22Rv1 (cell line): Measurements from ENCODE around the gene IFT43.

Source experiments
- H3K27ac ChIP-seq: fragments of 450-650 bp; 2 replicates; pipeline ENCODE4 v1.5.1; 2017
- ZFX ChIP-seq: fragments of 450-650 bp; IDR thresholded peaks from 2 replicates; pipeline ENCODE4 v1.6.1; 2017; ENCODE audit warnings: antibody characterized with exemption, borderline replicate concordance
- TF ChIP-seq, protein P1 (sequence below): fragments of 450-650 bp; IDR thresholded peaks from 2 replicates; pipeline ENCODE4 v1.5.1; 2017; ENCODE audit warnings: mild to moderate bottlenecking

Gene IFT43

DNA sequence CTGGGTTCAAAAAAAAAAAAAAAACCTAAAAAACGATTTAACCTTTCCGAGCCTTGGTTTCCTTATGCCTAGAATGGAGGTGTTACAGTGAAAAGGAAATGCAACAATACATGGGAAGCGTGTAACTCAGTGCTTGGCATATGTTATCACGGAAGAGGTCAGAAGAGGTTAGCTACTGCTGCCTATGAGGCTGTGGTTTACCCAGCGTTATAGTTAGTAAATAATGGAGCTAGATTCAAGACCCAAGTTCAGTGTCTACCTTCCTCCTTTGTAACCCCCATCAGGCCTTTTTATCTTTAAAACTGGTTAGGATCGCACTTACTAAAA is 839 bp downstream of the IFT43 start:
- TF ChIP-seq, protein P1, sequence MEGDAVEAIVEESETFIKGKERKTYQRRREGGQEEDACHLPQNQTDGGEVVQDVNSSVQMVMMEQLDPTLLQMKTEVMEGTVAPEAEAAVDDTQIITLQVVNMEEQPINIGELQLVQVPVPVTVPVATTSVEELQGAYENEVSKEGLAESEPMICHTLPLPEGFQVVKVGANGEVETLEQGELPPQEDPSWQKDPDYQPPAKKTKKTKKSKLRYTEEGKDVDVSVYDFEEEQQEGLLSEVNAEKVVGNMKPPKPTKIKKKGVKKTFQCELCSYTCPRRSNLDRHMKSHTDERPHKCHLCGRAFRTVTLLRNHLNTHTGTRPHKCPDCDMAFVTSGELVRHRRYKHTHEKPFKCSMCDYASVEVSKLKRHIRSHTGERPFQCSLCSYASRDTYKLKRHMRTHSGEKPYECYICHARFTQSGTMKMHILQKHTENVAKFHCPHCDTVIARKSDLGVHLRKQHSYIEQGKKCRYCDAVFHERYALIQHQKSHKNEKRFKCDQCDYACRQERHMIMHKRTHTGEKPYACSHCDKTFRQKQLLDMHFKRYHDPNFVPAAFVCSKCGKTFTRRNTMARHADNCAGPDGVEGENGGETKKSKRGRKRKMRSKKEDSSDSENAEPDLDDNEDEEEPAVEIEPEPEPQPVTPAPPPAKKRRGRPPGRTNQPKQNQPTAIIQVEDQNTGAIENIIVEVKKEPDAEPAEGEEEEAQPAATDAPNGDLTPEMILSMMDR: no peak
- no peak for TF ChIP-seq ZFX
- H3K27ac ChIP-seq: no peak overlapping the region

DNA sequence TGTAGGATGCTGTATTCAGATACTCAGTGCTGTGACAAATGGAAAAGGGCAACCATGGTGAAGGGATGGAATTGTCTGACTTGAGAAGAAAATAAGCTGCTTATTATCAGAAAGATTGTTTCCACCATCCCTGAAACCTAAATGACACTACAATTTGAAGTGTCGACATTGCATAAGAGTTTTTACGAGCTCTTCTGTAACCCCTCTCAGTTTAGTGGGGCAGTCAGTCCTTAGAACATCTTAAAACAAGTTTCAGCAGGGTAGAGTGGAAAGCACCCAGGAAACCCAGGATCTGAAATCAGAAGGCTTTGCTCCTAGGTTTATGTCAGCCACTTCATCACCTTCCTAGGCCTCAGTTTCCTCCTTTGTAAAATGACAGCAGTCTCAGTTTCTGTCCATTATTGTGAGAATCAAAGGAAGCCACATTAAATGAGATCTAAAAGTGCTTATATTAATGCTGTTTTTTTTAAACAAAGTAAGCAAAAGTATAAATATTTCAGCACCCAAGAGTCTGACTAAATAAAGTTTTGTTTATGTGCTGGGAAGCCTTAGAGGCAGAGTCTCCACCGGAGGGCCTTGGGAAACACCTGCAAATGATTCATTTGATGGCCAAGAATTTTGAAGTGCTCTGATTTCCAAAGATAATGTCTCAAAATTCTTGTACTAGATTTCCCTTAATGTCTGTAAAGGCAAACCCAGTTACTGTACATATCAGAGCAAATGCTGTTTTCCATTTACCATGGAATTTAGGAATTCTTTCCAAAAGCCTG is 1.8 kb downstream of the IFT43 start:
- H3K27ac ChIP-seq: no peak overlapping the region
- no peak for TF ChIP-seq ZFX
- TF ChIP-seq, protein P1: no peak

DNA sequence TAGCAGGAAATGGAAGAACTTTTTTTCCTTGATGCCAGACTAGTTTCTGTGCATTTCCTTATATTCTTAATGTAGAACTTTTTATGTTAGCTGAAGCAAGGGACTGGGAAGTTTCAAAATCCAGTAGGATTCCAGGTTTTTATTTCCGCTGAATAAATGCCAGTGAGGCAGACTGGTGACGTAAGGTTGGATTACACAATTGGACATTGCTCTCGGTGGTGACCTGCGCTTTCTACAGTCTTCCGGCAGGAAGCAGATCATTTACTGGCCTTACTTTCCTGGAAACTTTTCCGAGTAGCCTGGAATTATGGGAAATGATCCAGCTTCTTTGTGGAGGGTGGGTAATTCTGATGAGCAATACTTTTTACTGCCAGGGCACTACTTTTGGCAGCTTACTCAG is 3.6 kb downstream of the IFT43 start:
- H3K27ac ChIP-seq: no peak overlapping the region
- TF ChIP-seq, protein P1: no peak
- TF ChIP-seq ZFX: no peak

DNA sequence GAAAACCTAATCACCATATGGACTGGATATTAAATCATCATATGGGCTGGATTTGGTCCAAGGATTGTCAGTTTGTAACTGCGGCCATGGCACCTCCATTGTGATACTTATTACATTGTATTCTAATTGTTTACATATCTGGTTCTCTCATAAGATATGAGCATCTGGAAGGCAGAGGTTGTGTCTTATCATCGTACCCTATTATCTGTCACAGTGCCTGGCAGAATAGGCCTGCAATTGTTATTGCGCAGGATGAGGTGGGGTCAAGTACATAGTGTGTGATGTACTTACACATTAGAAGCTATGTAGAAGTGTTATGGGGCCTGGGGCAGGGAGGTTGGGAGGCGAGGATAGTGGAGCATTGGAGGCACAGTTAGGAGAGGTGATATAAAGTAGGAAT is 4.7 kb downstream of the IFT43 start:
- no peak overlapping the region for H3K27ac ChIP-seq
- TF ChIP-seq ZFX: no peak
- TF ChIP-seq, protein P1: no peak

DNA sequence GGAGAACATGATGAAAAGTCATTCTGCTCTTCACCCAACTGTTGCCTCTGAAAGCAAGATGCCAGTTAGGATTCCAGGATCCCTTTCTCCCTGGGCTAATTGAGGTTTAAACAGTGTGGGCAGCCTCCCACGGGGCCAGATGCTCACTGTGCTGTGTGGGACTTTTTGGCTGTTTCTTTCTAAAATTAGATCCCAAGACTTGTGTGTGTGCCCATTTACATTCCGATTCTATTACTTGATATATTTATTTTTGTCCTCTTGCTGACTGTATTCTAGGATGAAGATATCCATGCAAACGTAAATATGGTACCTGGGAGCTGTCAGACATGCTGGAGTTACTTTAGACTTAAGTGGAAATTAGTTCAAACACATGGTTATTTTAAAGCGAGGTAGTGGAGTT is 6.2 kb downstream of the IFT43 start:
- no peak overlapping the region for H3K27ac ChIP-seq
- TF ChIP-seq, protein P1: no peak
- TF ChIP-seq ZFX: no peak

DNA sequence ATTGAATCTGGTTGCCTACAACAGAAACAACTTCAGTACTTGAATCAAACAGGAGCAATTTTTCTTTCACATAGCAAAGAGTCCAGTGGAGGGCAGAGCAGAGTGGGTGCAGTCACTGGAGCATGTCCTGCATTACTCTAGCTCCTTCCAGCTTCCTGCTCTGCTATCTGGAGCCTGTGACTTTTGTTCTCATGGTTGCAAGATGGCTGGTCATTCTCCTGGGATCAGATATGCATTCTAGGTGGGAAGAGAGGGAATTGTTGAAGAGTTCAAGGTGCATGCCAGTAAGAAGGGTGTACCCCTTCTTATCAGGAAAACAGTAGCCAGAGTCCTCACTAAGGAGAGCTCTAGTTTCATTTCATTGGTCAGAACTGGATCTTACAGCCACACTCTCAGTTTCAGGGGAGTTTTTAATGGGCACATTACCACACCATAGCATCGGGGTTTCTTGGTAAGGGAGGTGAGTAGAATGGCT is 8.0 kb downstream of the IFT43 start:
- TF ChIP-seq, protein P1: no peak
- TF ChIP-seq ZFX: no peak
- no peak overlapping the region for H3K27ac ChIP-seq

DNA sequence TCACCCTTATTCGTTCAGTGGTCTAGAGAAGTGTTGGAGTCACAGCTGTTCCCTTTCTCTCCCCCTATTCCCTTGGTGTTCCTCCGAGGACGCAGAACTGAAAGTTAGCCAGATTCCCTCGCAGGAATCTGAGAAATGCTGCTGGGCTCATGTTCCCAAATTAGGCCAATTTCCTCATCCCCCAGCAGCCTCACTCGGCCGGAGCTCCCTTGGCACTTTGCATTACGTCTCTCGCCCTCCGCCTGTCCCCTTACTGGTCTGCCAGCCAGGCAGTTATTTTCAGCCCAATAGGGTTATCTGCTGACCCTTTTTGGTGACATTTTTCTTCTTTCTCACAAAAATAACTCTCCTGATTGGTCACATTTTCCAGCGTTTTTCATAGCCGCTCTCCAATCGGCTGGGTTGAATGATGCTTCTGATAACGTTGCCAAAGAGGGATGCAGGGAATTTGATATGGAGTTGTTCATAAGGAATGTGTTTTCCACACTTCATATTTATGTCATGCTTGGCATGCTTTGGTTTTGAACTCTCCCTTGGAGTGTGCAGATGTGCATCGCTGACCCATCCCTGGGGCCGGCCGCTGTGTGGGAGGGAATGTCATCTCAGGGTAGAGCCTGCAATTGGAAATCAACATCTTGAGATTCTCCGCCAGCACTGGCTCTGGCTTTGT is 9.9 kb downstream of the IFT43 start:
- H3K27ac ChIP-seq: no peak overlapping the region
- TF ChIP-seq ZFX: no peak
- TF ChIP-seq, protein P1: no peak
